GM23338 (cell line): ENCODE results near the gene ACSL6. TPM values are rescaled to one million over a fixed set of nuclear protein-coding genes. Genes with fewer than 3 reads are reported as not detected.

ENCODE experiments used
- ATAC-seq: fragments of 200-7000 bp; cut with Tn5 transposase; 3 replicates; pipeline ENCODE4 v1.9.1; 2020
- DNase-seq: peaks from one replicate; pipeline ENCODE4 v3.0.0-alpha.2; 2015; ENCODE audit warnings: low spot score
- H2AFZ ChIP-seq: fragments of 200-600 bp; sonication (generic); 2 replicates; pipeline ENCODE4 v1.8.0; 2016; ENCODE audit warnings: antibody characterized with exemption, mild to moderate bottlenecking, moderate library complexity
- H3F3A ChIP-seq: fragments of 200-600 bp; sonication (generic); replicated peaks from 2 replicates; pipeline ENCODE4 v1.8.0; 2017; ENCODE audit warnings: antibody characterized with exemption, mixed run types, low read depth
- H3K27ac ChIP-seq: fragments of 200-600 bp; sonication (generic); 2 replicates; pipeline ENCODE4 v1.6.1; 2016; ENCODE audit warnings: low read depth
- H3K27me3 ChIP-seq: fragments of 200-600 bp; sonication (generic); 2 replicates; pipeline ENCODE4 v1.8.0; 2016; ENCODE audit warnings: mild to moderate bottlenecking, mixed run types, moderate library complexity; ENCODE audit not compliant: insufficient read depth
- H3K36me3 ChIP-seq: fragments of 200-600 bp; sonication (generic); 2 replicates; pipeline ENCODE4 v1.8.0; 2016; ENCODE audit warnings: mild to moderate bottlenecking; ENCODE audit not compliant: insufficient read depth
- H3K4me1 ChIP-seq: fragments of 200-600 bp; sonication (generic); 2 replicates; pipeline ENCODE4 v1.8.0; 2016; ENCODE audit warnings: mild to moderate bottlenecking, moderate library complexity; ENCODE audit not compliant: insufficient read depth
- H3K4me2 ChIP-seq: fragments of 200-600 bp; sonication (generic); 2 replicates; pipeline ENCODE4 v1.7.1; 2017; ENCODE audit warnings: mixed run types
- H3K4me3 ChIP-seq: fragments of 200-600 bp; sonication (generic); 2 replicates; pipeline ENCODE4 v1.6.1; 2016; ENCODE audit warnings: mixed run types
- H3K79me2 ChIP-seq: fragments of 200-600 bp; sonication (generic); replicated peaks from 2 replicates; pipeline ENCODE4 v1.8.0; 2017; ENCODE audit warnings: mild to moderate bottlenecking; ENCODE audit not compliant: insufficient read depth
- H3K9me2 ChIP-seq: fragments of 200-600 bp; sonication (generic); 2 replicates; pipeline ENCODE4 v1.8.0; 2017; ENCODE audit not compliant: insufficient read depth
- H4K20me1 ChIP-seq: fragments of 200-600 bp; sonication (generic); replicated peaks from 2 replicates; pipeline ENCODE4 v1.8.0; 2017; ENCODE audit warnings: mild to moderate bottlenecking; ENCODE audit not compliant: insufficient read depth
- H3K27ac Mint-ChIP-seq: 2 replicates; pipeline ENCODE4 v1.8.0; 2020; ENCODE audit warnings: inconsistent platforms, mild to moderate bottlenecking, moderate library complexity, mixed read lengths
- H3K27me3 Mint-ChIP-seq: 3 replicates; pipeline ENCODE4 v1.8.0; 2022; ENCODE audit warnings: low read depth, mild to moderate bottlenecking, moderate library complexity, mixed read lengths, inconsistent platforms; ENCODE audit not compliant: insufficient read depth, poor library complexity
- H3K36me3 Mint-ChIP-seq: 3 replicates; pipeline ENCODE4 v1.8.0; 2021; ENCODE audit warnings: low read depth, mild to moderate bottlenecking, inconsistent platforms, moderate library complexity, mixed read lengths
- H3K4me1 Mint-ChIP-seq: 3 replicates; pipeline ENCODE4 v1.8.0; 2020; ENCODE audit warnings: mild to moderate bottlenecking, inconsistent platforms, mixed read lengths
- H3K4me3 Mint-ChIP-seq: 3 replicates; pipeline ENCODE4 v1.8.0; 2021; ENCODE audit warnings: moderate library complexity, mild to moderate bottlenecking, inconsistent platforms, mixed read lengths
- H3K9me3 Mint-ChIP-seq: 3 replicates; pipeline ENCODE4 v1.8.0; 2020; ENCODE audit warnings: moderate library complexity, mild to moderate bottlenecking, inconsistent platforms, mixed read lengths
- EZH2 ChIP-seq: fragments of 200-600 bp; sonication (generic); IDR thresholded peaks from one replicate; pipeline ENCODE4 v1.8.0; 2017; ENCODE audit warnings: antibody characterized with exemption, mild to moderate bottlenecking, low read depth; ENCODE audit not compliant: unreplicated experiment
- JUNB ChIP-seq: IDR thresholded peaks from one replicate; pipeline ENCODE4 v1.6.1; 2016; ENCODE audit warnings: antibody characterized with exemption; ENCODE audit not compliant: unreplicated experiment
- STAT1 ChIP-seq: IDR thresholded peaks from one replicate; pipeline ENCODE4 v1.6.1; 2016; ENCODE audit warnings: antibody characterized with exemption; ENCODE audit not compliant: unreplicated experiment
- polyA plus RNA-seq: library from polyadenylated mRNA; unstranded; fragments of >200 nt; fragmentation: Nextera tagmentation; extraction: Ambion mirVana; gene quantifications from 2 replicates; pipeline ENCODE4 v1.2.1, GENCODE V29; 2016
- total RNA-seq: library from RNA; depleted of rRNA; stranded (reverse); fragments of >200 nt; shearing (Covaris generic); gene quantifications from 2 replicates; pipeline ENCODE4 v1.2.3, GENCODE V29; 2014
- TF ChIP-seq, protein P1 (sequence below): IDR thresholded peaks from 2 replicates; pipeline ENCODE4 v1.6.1; 2016; ENCODE audit warnings: antibody characterized with exemption
- TF ChIP-seq, protein P2 (sequence below): fragments of 250-450 bp; sonication (Bioruptor Pico); IDR thresholded peaks from 2 replicates; pipeline ENCODE4 v1.5.0; 2020; ENCODE audit warnings: mild to moderate bottlenecking, moderate library complexity

Gene ACSL6
- total and polyA plus RNA-seq, 2 experiments from 2014 or later: 0.76 to 3.6 TPM

DNA sequence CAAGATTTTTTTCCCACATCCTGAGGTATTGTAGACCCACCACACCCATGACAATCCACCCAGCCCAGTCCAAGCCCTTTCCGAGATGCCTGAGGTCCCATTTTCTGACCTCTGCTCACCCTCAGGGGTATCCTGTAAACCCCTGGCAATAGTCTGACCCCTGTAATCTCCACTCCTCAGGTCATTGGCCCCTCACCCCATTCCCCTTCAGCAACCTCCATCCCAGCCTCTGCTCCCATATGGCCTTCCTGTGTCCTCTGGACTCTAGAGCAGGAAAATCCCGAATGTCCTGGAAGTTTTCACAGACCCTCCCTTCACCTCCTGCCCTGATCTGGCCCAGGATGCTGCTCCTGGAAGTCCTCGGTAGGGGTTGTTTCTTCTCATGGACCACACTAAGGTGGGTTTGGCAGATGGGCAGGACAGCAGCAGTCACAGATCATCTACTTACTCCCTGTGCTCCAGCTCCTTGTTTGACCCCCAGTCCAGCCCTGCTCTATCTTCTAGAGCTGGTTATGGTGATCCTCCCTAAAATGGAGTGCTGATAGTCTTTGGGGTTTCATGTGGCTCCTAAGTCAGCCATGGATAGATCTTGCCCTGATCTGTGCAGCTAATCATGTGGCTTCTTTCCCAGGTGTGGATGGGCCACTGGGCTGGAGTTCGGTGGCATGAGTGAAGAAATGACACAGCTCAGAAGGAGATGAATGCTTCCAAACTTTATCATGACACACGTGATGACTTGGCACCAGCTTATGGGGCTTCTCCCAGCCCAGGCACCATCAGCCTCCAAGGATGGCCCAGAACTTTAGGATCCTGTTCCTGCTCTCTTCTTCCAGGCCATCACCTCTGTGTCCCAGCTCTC lies 12.0 kb upstream of the ACSL6 start:
- no peaks in the 10 kb centered on the region for H3K79me2 ChIP-seq
- no peak overlapping the region for H3K4me3 Mint-ChIP-seq
- ATAC-seq: no peak

More for the DNA sequence above, 12.0 kb upstream of the ACSL6 start:
- no peaks in the 10 kb centered on the region for H3K27me3 ChIP-seq
- no peaks in the 10 kb centered on the region for H3K4me1 ChIP-seq
- H3K27me3 Mint-ChIP-seq: peaks cover 3% of the 10 kb centered on the region
- H3K4me3 ChIP-seq: no peak overlapping the region
- no peak overlapping the region for H3K4me2 ChIP-seq
- no peaks in the 10 kb centered on the region for H3K36me3 ChIP-seq
- H3F3A ChIP-seq: no peaks in the 10 kb centered on the region
- no peak overlapping the region for H3K27ac ChIP-seq
- H3K9me2 ChIP-seq: 0 out of 2 replicates have a peak, but pooled peaks cover 7% of the 10 kb centered on the region
- no peaks in the 10 kb centered on the region; the same call in 2 of the 3 replicates for H3K9me3 Mint-ChIP-seq
- DNase-seq: no peak
- no peaks in the 10 kb centered on the region for H3K4me1 Mint-ChIP-seq
- no peak for TF ChIP-seq JUNB
- TF ChIP-seq EZH2: no peak
- TF ChIP-seq, protein P1, sequence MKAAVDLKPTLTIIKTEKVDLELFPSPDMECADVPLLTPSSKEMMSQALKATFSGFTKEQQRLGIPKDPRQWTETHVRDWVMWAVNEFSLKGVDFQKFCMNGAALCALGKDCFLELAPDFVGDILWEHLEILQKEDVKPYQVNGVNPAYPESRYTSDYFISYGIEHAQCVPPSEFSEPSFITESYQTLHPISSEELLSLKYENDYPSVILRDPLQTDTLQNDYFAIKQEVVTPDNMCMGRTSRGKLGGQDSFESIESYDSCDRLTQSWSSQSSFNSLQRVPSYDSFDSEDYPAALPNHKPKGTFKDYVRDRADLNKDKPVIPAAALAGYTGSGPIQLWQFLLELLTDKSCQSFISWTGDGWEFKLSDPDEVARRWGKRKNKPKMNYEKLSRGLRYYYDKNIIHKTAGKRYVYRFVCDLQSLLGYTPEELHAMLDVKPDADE: no peak
- TF ChIP-seq, protein P2, sequence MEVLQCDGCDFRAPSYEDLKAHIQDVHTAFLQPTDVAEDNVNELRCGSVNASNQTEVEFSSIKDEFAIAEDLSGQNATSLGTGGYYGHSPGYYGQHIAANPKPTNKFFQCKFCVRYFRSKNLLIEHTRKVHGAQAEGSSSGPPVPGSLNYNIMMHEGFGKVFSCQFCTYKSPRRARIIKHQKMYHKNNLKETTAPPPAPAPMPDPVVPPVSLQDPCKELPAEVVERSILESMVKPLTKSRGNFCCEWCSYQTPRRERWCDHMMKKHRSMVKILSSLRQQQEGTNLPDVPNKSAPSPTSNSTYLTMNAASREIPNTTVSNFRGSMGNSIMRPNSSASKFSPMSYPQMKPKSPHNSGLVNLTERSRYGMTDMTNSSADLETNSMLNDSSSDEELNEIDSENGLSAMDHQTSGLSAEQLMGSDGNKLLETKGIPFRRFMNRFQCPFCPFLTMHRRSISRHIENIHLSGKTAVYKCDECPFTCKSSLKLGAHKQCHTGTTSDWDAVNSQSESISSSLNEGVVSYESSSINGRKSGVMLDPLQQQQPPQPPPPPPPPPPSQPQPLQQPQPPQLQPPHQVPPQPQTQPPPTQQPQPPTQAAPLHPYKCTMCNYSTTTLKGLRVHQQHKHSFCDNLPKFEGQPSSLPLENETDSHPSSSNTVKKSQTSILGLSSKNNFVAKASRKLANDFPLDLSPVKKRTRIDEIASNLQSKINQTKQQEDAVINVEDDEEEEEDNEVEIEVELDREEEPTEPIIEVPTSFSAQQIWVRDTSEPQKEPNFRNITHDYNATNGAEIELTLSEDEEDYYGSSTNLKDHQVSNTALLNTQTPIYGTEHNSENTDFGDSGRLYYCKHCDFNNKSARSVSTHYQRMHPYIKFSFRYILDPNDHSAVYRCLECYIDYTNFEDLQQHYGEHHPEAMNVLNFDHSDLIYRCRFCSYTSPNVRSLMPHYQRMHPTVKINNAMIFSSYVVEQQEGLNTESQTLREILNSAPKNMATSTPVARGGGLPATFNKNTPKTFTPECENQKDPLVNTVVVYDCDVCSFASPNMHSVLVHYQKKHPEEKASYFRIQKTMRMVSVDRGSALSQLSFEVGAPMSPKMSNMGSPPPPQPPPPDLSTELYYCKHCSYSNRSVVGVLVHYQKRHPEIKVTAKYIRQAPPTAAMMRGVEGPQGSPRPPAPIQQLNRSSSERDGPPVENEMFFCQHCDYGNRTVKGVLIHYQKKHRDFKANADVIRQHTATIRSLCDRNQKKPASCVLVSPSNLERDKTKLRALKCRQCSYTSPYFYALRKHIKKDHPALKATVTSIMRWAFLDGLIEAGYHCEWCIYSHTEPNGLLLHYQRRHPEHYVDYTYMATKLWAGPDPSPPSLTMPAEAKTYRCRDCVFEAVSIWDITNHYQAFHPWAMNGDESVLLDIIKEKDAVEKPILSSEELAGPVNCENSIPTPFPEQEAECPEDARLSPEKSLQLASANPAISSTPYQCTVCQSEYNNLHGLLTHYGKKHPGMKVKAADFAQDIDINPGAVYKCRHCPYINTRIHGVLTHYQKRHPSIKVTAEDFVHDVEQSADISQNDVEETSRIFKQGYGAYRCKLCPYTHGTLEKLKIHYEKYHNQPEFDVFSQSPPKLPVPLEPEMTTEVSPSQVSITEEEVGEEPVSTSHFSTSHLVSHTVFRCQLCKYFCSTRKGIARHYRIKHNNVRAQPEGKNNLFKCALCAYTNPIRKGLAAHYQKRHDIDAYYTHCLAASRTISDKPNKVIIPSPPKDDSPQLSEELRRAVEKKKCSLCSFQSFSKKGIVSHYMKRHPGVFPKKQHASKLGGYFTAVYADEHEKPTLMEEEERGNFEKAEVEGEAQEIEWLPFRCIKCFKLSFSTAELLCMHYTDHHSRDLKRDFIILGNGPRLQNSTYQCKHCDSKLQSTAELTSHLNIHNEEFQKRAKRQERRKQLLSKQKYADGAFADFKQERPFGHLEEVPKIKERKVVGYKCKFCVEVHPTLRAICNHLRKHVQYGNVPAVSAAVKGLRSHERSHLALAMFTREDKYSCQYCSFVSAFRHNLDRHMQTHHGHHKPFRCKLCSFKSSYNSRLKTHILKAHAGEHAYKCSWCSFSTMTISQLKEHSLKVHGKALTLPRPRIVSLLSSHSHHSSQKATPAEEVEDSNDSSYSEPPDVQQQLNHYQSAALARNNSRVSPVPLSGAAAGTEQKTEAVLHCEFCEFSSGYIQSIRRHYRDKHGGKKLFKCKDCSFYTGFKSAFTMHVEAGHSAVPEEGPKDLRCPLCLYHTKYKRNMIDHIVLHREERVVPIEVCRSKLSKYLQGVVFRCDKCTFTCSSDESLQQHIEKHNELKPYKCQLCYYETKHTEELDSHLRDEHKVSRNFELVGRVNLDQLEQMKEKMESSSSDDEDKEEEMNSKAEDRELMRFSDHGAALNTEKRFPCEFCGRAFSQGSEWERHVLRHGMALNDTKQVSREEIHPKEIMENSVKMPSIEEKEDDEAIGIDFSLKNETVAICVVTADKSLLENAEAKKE: no peak
- TF ChIP-seq STAT1: no peak
- H4K20me1 ChIP-seq: no peaks in the 10 kb centered on the region
- no peaks in the 10 kb centered on the region for H3K36me3 Mint-ChIP-seq
- H3K27ac Mint-ChIP-seq: no peak overlapping the region
- H2AFZ ChIP-seq: no peak overlapping the region
